ENCODE data around the gene SYT2.

Gene SYT2

GRCh38 chr1:202661136-202661845 lies 49.0 kb downstream of the SYT2 start:
- peak; percentile 45 for ATAC-seq

More at GRCh38 chr1:202661136-202661845, 49.0 kb downstream of the SYT2 start:
- TF ChIP-seq GLIS3 (CRISPR knock-in tag; IDR thresholded peaks at IDR 0.05) (no peak), ISL1 (CRISPR knock-in tag; IDR thresholded peaks at IDR 0.05) (no peak), CSRNP3 (CRISPR knock-in tag; IDR thresholded peaks at IDR 0.05) (no peak), ARNTL (CRISPR knock-in tag; IDR thresholded peaks at IDR 0.05; ENCODE audit: borderline replicate concordance, low read depth) (no peak), ZFP30 (CRISPR knock-in tag; IDR thresholded peaks at IDR 0.05) (no peak), CREB5 (CRISPR knock-in tag; IDR thresholded peaks at IDR 0.05; ENCODE audit: low read depth) (no peak), OSR1 (CRISPR knock-in tag; IDR thresholded peaks at IDR 0.05) (no peak), TSHZ2 (CRISPR knock-in tag; IDR thresholded peaks at IDR 0.05) (no peak), CSDC2 (CRISPR knock-in tag; IDR thresholded peaks at IDR 0.05) (no peak), ZNF8 (CRISPR knock-in tag; IDR thresholded peaks at IDR 0.05) (no peak), PATZ1 (CRISPR knock-in tag; IDR thresholded peaks at IDR 0.05; ENCODE audit: borderline replicate concordance) (no peak), POU6F1 (CRISPR knock-in tag; IDR thresholded peaks at IDR 0.05; ENCODE audit: borderline replicate concordance, low read depth) (no peak), ESRRG (CRISPR knock-in tag; IDR thresholded peaks at IDR 0.05) (no peak), PPARA (CRISPR knock-in tag; IDR thresholded peaks at IDR 0.05; ENCODE audit: borderline replicate concordance) (no peak), TCF4 (CRISPR knock-in tag; IDR thresholded peaks at IDR 0.05; ENCODE audit: borderline replicate concordance) (no peak), ZNF70 (CRISPR knock-in tag; IDR thresholded peaks at IDR 0.05) (no peak), ZNF565 (CRISPR knock-in tag; conservative IDR thresholded peaks at IDR 0.05; ENCODE audit: low read depth) (no peak), BACH2 (CRISPR knock-in tag; IDR thresholded peaks at IDR 0.05; ENCODE audit: borderline replicate concordance) (no peak), ZFP3 (CRISPR knock-in tag; IDR thresholded peaks at IDR 0.05) (no peak)

Measured in SK-N-SH treated with all-trans-retinoic acid at 6 μM for 48 hours (cell line).